NCI-H524 treated with DMSO at 0.1 percent for 48 hours (cell line): Measurements from ENCODE around the gene EYS.

Experiments used
- DNase-seq: peaks from one replicate; lab custom pipeline; 2025; lab: John Stamatoyannopoulos, UW

The EYS gene

GRCh38 chr6:64721865-64722264 lies 985.2 kb downstream of the EYS start:
- DNase-seq = no peak

GRCh38 chr6:64717281-64717680 lies 989.7 kb downstream of the EYS start:
- peak; percentile 92 for DNase-seq

- no peak for DNase-seq
These were observed 991.4 kb downstream of the EYS start for GRCh38 chr6:64715624-64716023.

GRCh38 chr6:64714073-64714472 lies 993.0 kb downstream of the EYS start:
- DNase-seq = no peak

GRCh38 chr6:64713175-64713574 lies 993.9 kb downstream of the EYS start:
- no peak for DNase-seq

- no peak for DNase-seq
These were observed 994.4 kb downstream of the EYS start for GRCh38 chr6:64712606-64713005.

GRCh38 chr6:64703922-64704321 lies 1003.1 kb downstream of the EYS start:
- no peak for DNase-seq

GRCh38 chr6:64696053-64696452 lies 1011.0 kb downstream of the EYS start:
- no peak for DNase-seq

- no peak for DNase-seq
These were observed 1012.7 kb downstream of the EYS start for GRCh38 chr6:64694356-64694755.

- DNase-seq = no peak
These were observed 1016.0 kb downstream of the EYS start for GRCh38 chr6:64691064-64691463.

- no peak for DNase-seq
These were observed 1021.6 kb downstream of the EYS start for GRCh38 chr6:64685401-64685800.

GRCh38 chr6:64683682-64684081 lies 1023.3 kb downstream of the EYS start:
- DNase-seq = no peak

- DNase-seq = no peak
These were observed 1025.4 kb downstream of the EYS start for GRCh38 chr6:64681416-64682160.

GRCh38 chr6:64680446-64680845 lies 1026.6 kb downstream of the EYS start:
- no peak for DNase-seq

- DNase-seq = no peak
These were observed 1027.6 kb downstream of the EYS start for GRCh38 chr6:64679416-64679815.

GRCh38 chr6:64672651-64673050 lies 1034.4 kb downstream of the EYS start:
- no peak for DNase-seq

GRCh38 chr6:64672131-64672530 lies 1034.9 kb downstream of the EYS start:
- no peak for DNase-seq

GRCh38 chr6:64665137-64665536 lies 1041.9 kb downstream of the EYS start:
- DNase-seq = no peak

GRCh38 chr6:64664480-64664879 lies 1042.5 kb downstream of the EYS start:
- DNase-seq = no peak

- DNase-seq = no peak
These were observed 1063.0 kb downstream of the EYS start for GRCh38 chr6:64644024-64644423.

GRCh38 chr6:64630901-64631300 lies 1076.1 kb downstream of the EYS start:
- no peak for DNase-seq

- DNase-seq = no peak
These were observed 1084.1 kb downstream of the EYS start for GRCh38 chr6:64622944-64623343.

- DNase-seq = no peak
These were observed 1104.0 kb downstream of the EYS start for GRCh38 chr6:64602993-64603392.

GRCh38 chr6:64591676-64592036 lies 1115.4 kb downstream of the EYS start:
- DNase-seq = no peak
